ENCODE results near the gene GREB1. TPM values are rescaled to one million over a fixed set of nuclear protein-coding genes. Genes with fewer than 3 reads are reported as not detected.

The GREB1 gene
- total RNA-seq, 1 donor from 2014 or later: 0.42 TPM

- Mint-ChIP-seq H3K36me3 (ENCODE audit: low read depth) (no peaks in the 10 kb centered on the region), H3K27ac (no peak overlapping the region), H3K4me3 (no peak overlapping the region), H3K4me1 (no peaks in the 10 kb centered on the region), H3K27me3 (peaks cover 8% of the 10 kb centered on the region), H3K9me3 (no peaks in the 10 kb centered on the region)
- TF ChIP-seq CTCF (IDR thresholded peaks at IDR 0.05): no peak
- CTCF ChIA-PET: interaction anchor here (0.6 to 3.8 kb wide), 5 partner anchors 8 to 449 kb away, joined by 3 to 32 read pairs (median 3); a partner anchor contains a TSS
- ATAC-seq (ENCODE audit: low read depth) (no peak), DNase-seq (no peak)
- POLR2A ChIA-PET: no interaction called here
- intact Hi-C loops (cut with micrococcal nuclease): loop anchor here (10.0 kb wide), 1 partner anchor 1136 kb away; the partner anchor contains the start of gene ODC1
Observed at GRCh38 chr2:11581124-11581796, 47.4 kb downstream of the GREB1 start.

- ATAC-seq (ENCODE audit: low read depth) (no peak), DNase-seq (no peak)
- no peak for TF ChIP-seq CTCF (IDR thresholded peaks at IDR 0.05)
- Mint-ChIP-seq H3K27me3 (peaks cover 8% of the 10 kb centered on the region), H3K4me3 (no peak overlapping the region), H3K36me3 (ENCODE audit: low read depth) (no peaks in the 10 kb centered on the region), H3K27ac (no peak overlapping the region), H3K9me3 (no peaks in the 10 kb centered on the region), H3K4me1 (no peaks in the 10 kb centered on the region)
- ChIA-PET CTCF (interaction anchor here (1.2 to 3.8 kb wide), 8 partner anchors 11 to 750 kb away, joined by 3 to 32 read pairs (median 4); a partner anchor contains a TSS), POLR2A (interaction anchor here (0.6 kb wide), 1 partner anchor 182 kb away, joined by 8 read pairs; no protein-coding TSS in a partner anchor)
- intact Hi-C loops (cut with micrococcal nuclease): loop anchor here (1.0 to 10.0 kb wide), 2 partner anchors 450 to 1137 kb away; partner anchors contain the start of gene ODC1
Observed at GRCh38 chr2:11581797-11582611, 48.2 kb downstream of the GREB1 start.

GRCh38 chr2:11582612-11582861 lies 48.7 kb downstream of the GREB1 start:
- TF ChIP-seq CTCF (IDR thresholded peaks at IDR 0.05): no peak
- H3K4me3 Mint-ChIP-seq: no peak overlapping the region
- ATAC-seq (ENCODE audit: low read depth): no peak
- H3K36me3 Mint-ChIP-seq (ENCODE audit: low read depth): no peaks in the 10 kb centered on the region
- H3K27ac Mint-ChIP-seq: no peak overlapping the region
- H3K4me1 Mint-ChIP-seq: no peaks in the 10 kb centered on the region
- H3K27me3 Mint-ChIP-seq: peaks cover 8% of the 10 kb centered on the region
- intact Hi-C loops (cut with micrococcal nuclease): loop anchor here (1.0 to 10.0 kb wide), 2 partner anchors 450 to 1138 kb away; partner anchors contain the start of gene ODC1
- POLR2A ChIA-PET: interaction anchor here (0.6 kb wide), 1 partner anchor 182 kb away, joined by 8 read pairs; no protein-coding TSS in a partner anchor
- no peak for DNase-seq
- CTCF ChIA-PET: interaction anchor here (1.2 to 3.8 kb wide), 8 partner anchors 10 to 750 kb away, joined by 3 to 32 read pairs (median 4); a partner anchor contains a TSS
- no peaks in the 10 kb centered on the region for H3K9me3 Mint-ChIP-seq

- intact Hi-C loops (cut with micrococcal nuclease): loop anchor here (1.0 to 10.0 kb wide), 2 partner anchors 451 to 1138 kb away; partner anchors contain the start of gene ODC1
- ChIA-PET CTCF (interaction anchor here (0.7 to 3.8 kb wide), 11 partner anchors 27 to 751 kb away, joined by 3 to 32 read pairs (median 4); a partner anchor contains a TSS), POLR2A (no interaction called here)
- H3K36me3 Mint-ChIP-seq (ENCODE audit: low read depth): no peaks in the 10 kb centered on the region
- TF ChIP-seq CTCF (IDR thresholded peaks at IDR 0.05): peak; percentile 58
- peak; percentile 31 for ATAC-seq (ENCODE audit: low read depth)
- H3K4me1 Mint-ChIP-seq: no peaks in the 10 kb centered on the region
- H3K4me3 Mint-ChIP-seq: no peak overlapping the region
- H3K27me3 Mint-ChIP-seq: peaks cover 8% of the 10 kb centered on the region
- H3K9me3 Mint-ChIP-seq: no peaks in the 10 kb centered on the region
- H3K27ac Mint-ChIP-seq: no peak overlapping the region
- DNase-seq: peak; percentile 40
Observed at GRCh38 chr2:11582862-11583752, 49.3 kb downstream of the GREB1 start.
